GM21717 (cell line): ENCODE results near the gene SH2D3C.

ENCODE experiments used
- ATAC-seq: cut with Tn5 transposase; IDR thresholded peaks from one replicate; pipeline ENCODE4 v1.9.1; 2021; ENCODE audit warnings: mild to moderate bottlenecking, moderate library complexity; ENCODE audit not compliant: unreplicated experiment

The SH2D3C gene

GRCh38 chr9:127721391-127721821 lies 57.1 kb downstream of the SH2D3C start:
- ATAC-seq: no peak

DNA sequence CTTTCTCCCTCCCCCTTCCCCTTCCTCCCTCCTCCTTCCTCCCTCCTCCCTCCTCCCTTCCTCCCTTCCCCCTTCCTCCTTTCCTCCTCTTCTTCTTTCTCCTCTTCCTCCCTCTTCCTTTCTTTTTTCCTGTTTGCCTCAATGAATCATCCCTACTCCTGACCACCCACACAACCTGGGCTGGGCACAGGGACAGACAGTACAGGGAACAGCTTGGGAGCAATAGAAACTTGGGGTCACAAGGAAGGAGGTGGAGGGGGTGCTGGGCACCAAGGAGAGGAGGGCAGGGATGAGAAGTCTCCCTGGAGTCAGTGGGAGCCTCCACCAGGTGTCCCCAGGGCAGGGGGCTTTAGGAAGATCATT lies 57.6 kb downstream of the SH2D3C start:
- no peak for ATAC-seq

DNA sequence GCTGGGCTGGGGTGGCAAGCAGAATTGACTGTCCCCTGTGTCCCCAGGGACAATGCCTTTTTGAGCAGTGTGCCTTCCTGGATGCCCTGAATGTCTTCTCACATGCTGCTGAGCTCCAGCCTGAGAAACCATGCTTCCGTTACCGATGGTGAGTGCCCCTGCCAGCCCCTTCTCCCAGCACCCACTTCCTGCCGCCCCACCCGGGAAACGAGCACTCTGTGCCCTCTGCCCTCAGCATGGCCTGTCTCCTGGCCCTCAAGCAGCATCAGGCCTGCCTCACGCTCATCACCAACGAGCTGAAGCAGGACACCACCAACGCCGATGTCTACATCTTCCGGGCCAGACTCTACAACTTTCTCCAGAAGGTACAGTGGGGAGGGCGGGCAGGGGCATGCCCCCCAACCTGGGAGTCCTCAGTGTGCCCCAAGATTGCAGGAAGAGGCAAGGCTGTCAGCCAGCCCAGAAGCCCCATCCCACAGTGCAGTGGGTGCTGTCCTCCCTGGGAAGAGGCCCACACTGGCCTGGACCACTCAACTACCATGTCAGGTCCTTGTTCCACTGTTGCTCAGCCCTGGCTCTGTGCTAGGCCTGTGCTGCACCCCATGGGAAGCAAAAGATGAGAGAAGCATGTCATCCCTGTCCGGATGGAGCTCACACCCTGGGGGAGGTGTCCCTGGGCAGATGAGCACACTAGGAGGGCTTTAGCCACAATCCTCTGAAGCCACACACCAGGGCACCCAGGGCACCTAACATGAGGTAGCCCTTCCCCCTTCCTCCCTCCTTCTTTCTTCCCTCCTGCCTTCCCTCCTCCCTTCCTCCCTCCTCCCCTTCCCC lies 58.2 kb downstream of the SH2D3C start:
- ATAC-seq: no peak

- no peak for ATAC-seq
Observed at GRCh38 chr9:127717766-127718165, 60.7 kb downstream of the SH2D3C start.

- ATAC-seq: no peak
Observed at GRCh38 chr9:127716412-127716811, 62.1 kb downstream of the SH2D3C start.

DNA sequence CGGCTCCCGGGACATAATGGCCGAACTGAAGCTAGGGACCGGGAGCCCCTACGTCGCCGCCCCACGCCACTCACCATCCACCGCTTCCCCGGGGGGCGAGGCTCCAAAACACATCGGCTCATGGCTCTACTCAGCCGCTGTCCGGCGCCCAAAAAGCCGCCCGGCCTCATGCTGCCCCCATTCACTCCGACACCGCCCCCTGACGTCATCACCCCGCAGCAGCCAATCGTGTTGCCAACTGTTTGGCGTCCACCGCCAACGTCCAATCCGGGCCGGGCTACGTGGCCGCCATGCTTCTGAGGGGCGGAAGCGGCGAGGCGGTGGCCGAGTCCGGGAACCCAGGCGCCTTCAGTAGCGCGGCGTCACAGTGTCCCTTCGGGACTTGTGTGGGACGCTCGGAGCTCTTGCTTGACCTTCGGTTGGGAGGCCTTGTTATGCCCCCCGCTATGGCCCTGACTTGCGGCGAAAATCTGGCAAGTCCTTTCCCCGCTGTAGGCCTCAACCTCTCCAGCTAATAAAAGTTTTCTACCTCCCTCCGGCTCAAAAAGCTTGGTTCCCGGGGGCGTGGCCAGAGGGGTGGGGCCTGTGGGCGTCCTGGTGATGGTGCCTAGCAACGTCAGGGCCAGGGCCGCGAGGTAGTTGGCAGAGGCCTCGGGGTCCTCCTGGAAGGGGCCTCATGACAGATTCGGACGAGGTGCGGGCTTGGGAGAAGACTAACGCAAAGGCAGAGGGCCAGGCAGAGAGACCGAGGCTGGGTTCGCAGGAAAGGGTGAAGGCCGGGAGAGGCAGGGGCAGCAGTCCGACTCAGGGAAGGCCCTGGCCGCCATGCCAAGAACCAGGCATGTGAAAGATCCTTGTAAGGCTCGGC lies 62.8 kb downstream of the SH2D3C start, which contains the start of the genes PTRH1 and TTC16:
Gene PTRH1, minus strand, starts transcription at position 194 of the 868 bp plus-strand sequence. Its CDS starts 24 bp downstream, at position 170.
Gene TTC16, plus strand, starts transcription at position 610 of the 868 bp plus-strand sequence. Its CDS starts 67 bp downstream, at position 677.
- ATAC-seq: peak; percentile 89

DNA sequence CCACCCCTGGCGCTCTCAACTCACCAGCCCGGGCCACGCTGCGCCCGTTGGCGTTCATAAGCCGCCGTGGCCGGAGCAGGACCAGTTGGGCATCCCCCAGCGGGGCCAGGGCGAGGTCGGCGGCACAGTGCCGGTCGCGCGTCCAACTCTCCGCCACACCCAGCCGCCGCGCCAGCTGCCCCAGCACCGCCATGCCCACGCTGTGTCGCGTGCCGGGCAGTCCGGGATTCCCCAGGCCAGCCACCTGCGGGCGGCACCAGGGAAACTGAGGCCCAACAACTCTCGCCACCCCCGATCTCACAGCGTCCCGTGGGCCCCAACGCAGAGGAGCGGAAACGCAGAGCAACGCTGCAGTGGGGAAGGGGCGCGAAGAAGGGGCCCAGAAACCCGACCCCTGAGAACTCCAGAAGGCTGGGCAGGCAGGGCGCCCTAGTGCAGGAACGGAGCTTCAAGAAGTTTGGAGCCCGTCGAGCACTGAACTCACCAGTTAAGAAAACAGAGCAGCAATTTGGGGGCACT lies 63.5 kb downstream of the SH2D3C start:
- peak; percentile 12 for ATAC-seq

- ATAC-seq: no peak
Observed at GRCh38 chr9:127714020-127714750, 64.3 kb downstream of the SH2D3C start.

GRCh38 chr9:127712867-127713266 lies 65.6 kb downstream of the SH2D3C start:
- no peak for ATAC-seq

- ATAC-seq: no peak
Observed at GRCh38 chr9:127712371-127712770, 66.1 kb downstream of the SH2D3C start.

- no peak for ATAC-seq
Observed at GRCh38 chr9:127711831-127712274, 66.6 kb downstream of the SH2D3C start.

DNA sequence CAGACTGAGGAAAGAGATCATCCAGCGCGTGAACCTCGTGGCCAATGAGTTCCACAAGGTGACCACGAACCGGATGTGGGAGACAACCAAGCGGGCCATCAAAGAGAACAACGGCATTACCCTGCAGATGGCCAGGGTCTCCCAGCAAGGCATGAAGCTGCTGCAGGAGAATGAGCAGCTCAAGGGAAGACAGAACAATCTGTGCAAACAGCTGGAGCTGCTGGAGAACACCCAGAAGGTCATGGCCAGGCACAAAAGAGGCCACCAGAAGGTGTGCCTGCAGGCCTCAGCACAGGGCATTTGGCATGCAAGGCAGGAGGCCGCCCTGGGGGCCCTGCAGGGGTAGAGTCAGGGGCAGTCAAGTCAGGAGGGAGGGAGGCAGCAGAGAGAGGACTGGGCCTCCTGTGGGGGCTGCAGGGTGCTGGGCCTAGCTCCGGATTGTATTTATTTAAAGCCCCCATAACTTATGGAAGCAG lies 67.2 kb downstream of the SH2D3C start:
- ATAC-seq: no peak

DNA sequence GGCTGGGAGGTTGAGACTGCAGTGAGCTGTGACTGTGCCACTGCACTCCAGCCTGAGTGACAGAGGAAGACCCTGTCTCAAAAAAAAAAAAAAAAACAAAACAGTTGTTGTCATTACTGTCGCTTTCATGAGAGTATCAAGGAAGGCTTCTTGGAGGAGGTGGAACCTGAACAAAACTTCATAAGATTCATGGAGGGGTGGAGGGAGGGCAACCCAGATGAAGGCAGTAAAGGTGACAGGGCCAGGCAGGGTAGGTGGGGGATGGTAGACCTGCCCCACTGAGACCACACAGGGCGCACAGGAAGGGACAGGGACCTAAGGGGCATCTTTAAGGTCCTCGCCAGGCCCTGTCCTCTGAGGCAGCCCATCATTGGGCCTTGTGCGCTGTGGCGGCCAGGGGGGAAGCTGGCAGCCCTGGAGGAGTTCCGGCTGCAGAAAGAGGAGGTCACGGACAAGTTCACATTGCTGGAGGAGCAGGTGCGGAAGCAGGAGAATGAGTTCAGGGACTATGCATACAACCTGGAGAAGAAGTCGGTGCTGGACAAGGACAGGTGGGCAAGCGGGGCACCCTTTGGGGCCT lies 68.2 kb downstream of the SH2D3C start:
- ATAC-seq: no peak

DNA sequence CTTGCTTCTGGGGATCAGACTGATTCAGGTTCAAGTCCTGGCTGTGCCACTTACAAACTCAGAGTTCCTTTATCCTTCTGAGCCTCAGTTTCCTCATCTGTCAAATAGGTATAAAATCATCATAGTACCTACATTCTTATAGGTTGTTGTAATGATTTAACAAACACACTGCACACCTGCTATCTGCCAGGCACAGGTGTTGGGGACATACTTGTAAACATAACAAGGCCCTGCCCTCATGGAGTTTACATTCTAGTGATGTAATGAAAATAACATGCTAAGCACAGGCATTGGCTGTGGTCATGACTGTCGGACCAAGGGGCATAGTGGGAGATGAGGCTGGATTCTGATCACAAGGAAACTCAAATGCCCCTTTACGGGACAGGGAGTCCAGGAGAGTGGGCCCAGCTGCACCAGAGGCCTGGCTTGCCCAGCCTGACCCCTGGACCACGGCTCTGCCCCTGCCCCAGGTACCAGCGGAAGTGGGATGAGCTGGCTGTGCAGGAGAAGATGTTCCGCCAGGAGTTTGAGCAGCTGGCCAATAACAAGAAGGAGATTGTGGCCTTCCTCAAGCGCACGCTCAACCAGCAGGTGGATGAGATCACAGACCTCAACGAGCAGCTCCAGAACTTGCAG lies 69.4 kb downstream of the SH2D3C start:
- no peak for ATAC-seq

- ATAC-seq: no peak
Observed at GRCh38 chr9:127707766-127708165, 70.7 kb downstream of the SH2D3C start.

DNA sequence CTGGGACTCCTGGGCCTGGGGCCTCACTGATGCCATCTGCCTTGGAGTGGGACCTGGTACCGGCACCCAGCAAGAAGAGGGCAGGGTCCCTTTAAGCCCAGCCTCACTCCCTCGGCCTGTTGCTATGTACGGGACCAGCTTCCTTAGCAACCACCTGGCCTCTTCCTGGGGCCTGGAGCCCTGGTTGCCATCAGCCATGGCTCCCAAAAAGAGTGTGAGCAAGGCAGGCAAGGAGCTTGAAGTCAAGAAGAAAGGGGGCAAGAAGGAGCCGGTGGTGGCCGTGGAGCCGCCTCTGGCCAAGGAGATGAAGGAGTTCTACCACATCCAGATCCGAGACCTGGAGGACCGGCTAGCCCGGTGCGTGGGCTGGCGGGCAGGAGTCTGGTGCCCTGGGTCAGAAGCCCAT lies 71.6 kb downstream of the SH2D3C start, which contains the start of gene CFAP157:
Gene CFAP157, plus strand, starts transcription at position 153 of the 406 bp plus-strand sequence. Its CDS starts 44 bp downstream, at position 197.
- ATAC-seq: no peak

- no peak for ATAC-seq
Observed at GRCh38 chr9:127705577-127706379, 72.7 kb downstream of the SH2D3C start.

GRCh38 chr9:127703289-127703946 lies 75.0 kb downstream of the SH2D3C start:
- ATAC-seq: no peak
